H9 (cell line): ENCODE measurements around the gene FCGR3B. TPM values are rescaled to one million over a fixed set of nuclear protein-coding genes. Genes with fewer than 3 reads are reported as not detected.
"Not testable (repeated sequence)": the region's sequence is repeated elsewhere in the genome, so short reads cannot be mapped to it uniquely, and the experiment has no call there.

ENCODE experiments used
- DNase-seq: peaks from one replicate; pipeline ENCODE4 v3.0.0-alpha.2; 2017
- H2AFZ ChIP-seq: one replicate; pipeline ENCODE4 v1.6.1; 2013; ENCODE audit warnings: mild to moderate bottlenecking, low read length, control low read depth, moderate library complexity
- H2AK5ac ChIP-seq: 2 replicates; pipeline ENCODE4 v1.6.1; 2013; ENCODE audit warnings: low read length, control low read depth, mixed read lengths; ENCODE audit not compliant: insufficient read length
- H2BK120ac ChIP-seq: one replicate; pipeline ENCODE4 v1.6.1; 2013; ENCODE audit warnings: low read depth, mild to moderate bottlenecking, low read length, control low read depth, inconsistent platforms; ENCODE audit not compliant: poor library complexity, severe bottlenecking
- H2BK12ac ChIP-seq: 2 replicates; pipeline ENCODE4 v1.6.1; 2013; ENCODE audit warnings: low read length, control low read depth, mixed read lengths, low read depth; ENCODE audit not compliant: insufficient read length
- H2BK15ac ChIP-seq: 2 replicates; pipeline ENCODE4 v1.6.1; 2013; ENCODE audit warnings: low read depth, low read length, control low read depth
- H2BK20ac ChIP-seq: one replicate; pipeline ENCODE4 v1.6.1; 2013; ENCODE audit warnings: low read depth, mild to moderate bottlenecking, low read length, control low read depth, inconsistent platforms; ENCODE audit not compliant: poor library complexity, severe bottlenecking
- H2BK5ac ChIP-seq: 2 replicates; pipeline ENCODE4 v1.6.1; 2013; ENCODE audit warnings: low read length, control low read depth, mixed read lengths; ENCODE audit not compliant: insufficient read length
- H3K14ac ChIP-seq: 2 replicates; pipeline ENCODE4 v1.6.1; 2013; ENCODE audit warnings: low read length, control low read depth; ENCODE audit not compliant: insufficient read depth
- H3K18ac ChIP-seq: 2 replicates; pipeline ENCODE4 v1.6.1; 2013; ENCODE audit warnings: low read depth, mild to moderate bottlenecking, mixed read lengths, low read length, control low read depth; ENCODE audit not compliant: insufficient read length
- H3K23ac ChIP-seq: 2 replicates; pipeline ENCODE4 v1.6.1; 2013; ENCODE audit warnings: low read length, control low read depth, mixed read lengths, low read depth; ENCODE audit not compliant: insufficient read length
- H3K23me2 ChIP-seq: 2 replicates; pipeline ENCODE4 v1.6.1; 2013; ENCODE audit warnings: low read depth, mild to moderate bottlenecking, mixed read lengths, low read length, control low read depth; ENCODE audit not compliant: insufficient read length, poor library complexity, severe bottlenecking
- H3K27ac ChIP-seq: 2 replicates; pipeline ENCODE4 v1.5.1; 2013; ENCODE audit warnings: low read length, control low read depth, mixed read lengths, low read depth; ENCODE audit not compliant: insufficient read length
- H3K27me3 ChIP-seq: 2 replicates; pipeline ENCODE4 v1.6.1; 2013; ENCODE audit warnings: low read length, control low read depth, inconsistent platforms; ENCODE audit not compliant: insufficient read depth
- H3K4ac ChIP-seq: 2 replicates; pipeline ENCODE4 v1.6.1; 2013; ENCODE audit warnings: low read depth, mild to moderate bottlenecking, control low read depth, inconsistent platforms, low read length, moderate library complexity
- H3K4me1 ChIP-seq: 2 replicates; pipeline ENCODE4 v1.6.1; 2013; ENCODE audit warnings: low read length, control low read depth, inconsistent platforms; ENCODE audit not compliant: insufficient read depth
- H3K4me2 ChIP-seq: 2 replicates; pipeline ENCODE4 v1.6.1; 2013; ENCODE audit warnings: low read length, control low read depth, mixed read lengths; ENCODE audit not compliant: insufficient read length, insufficient read depth
- H3K56ac ChIP-seq: 2 replicates; pipeline ENCODE4 v1.6.1; 2013; ENCODE audit warnings: low read depth, mild to moderate bottlenecking, mixed read lengths, low read length, control low read depth; ENCODE audit not compliant: insufficient read length
- H3K79me1 ChIP-seq: 2 replicates; pipeline ENCODE4 v1.6.1; 2013; ENCODE audit warnings: low read depth, mild to moderate bottlenecking, moderate library complexity, low read length, control low read depth, inconsistent platforms; ENCODE audit not compliant: insufficient read depth, poor library complexity, severe bottlenecking
- H3K79me2 ChIP-seq: 2 replicates; pipeline ENCODE4 v1.6.1; 2013; ENCODE audit warnings: low read length, control low read depth, inconsistent platforms; ENCODE audit not compliant: insufficient read depth
- H3K9ac ChIP-seq: 2 replicates; pipeline ENCODE4 v1.6.1; 2013; ENCODE audit warnings: low read length, control low read depth, mixed read lengths; ENCODE audit not compliant: insufficient read length; ENCODE audit errors: extremely low read depth
- H3K9me3 ChIP-seq: one replicate; pipeline ENCODE4 v1.6.1; 2013; ENCODE audit warnings: low read depth, low read length, inconsistent platforms; ENCODE audit not compliant: control insufficient read depth
- H3T11ph ChIP-seq: one replicate; pipeline ENCODE4 v1.6.1; 2013; ENCODE audit warnings: mild to moderate bottlenecking, low read length, control low read depth, inconsistent platforms
- H4K20me1 ChIP-seq: one replicate; pipeline ENCODE4 v1.6.1; 2013; ENCODE audit not compliant: control insufficient read depth, insufficient read length, insufficient read depth
- H4K5ac ChIP-seq: 2 replicates; pipeline ENCODE4 v1.6.1; 2013; ENCODE audit warnings: low read depth, mild to moderate bottlenecking, mixed read lengths, low read length, control low read depth; ENCODE audit not compliant: insufficient read length
- H4K8ac ChIP-seq: replicated peaks from 2 replicates; pipeline ENCODE4 v1.6.1; 2013; ENCODE audit warnings: low read length, control low read depth, mixed read lengths, low read depth; ENCODE audit not compliant: insufficient read length
- H4K91ac ChIP-seq: 2 replicates; pipeline ENCODE4 v1.6.1; 2013; ENCODE audit warnings: low read depth, mild to moderate bottlenecking, moderate library complexity, mixed read lengths, low read length, control low read depth; ENCODE audit not compliant: insufficient read length
- H3K27ac Mint-ChIP-seq, 3 experiments: 2 replicates in 2 of 3; 3 replicates in 1 of 3; pipeline ENCODE4 v1.8.0; 2020 to 2021; ENCODE audit warnings: mixed read lengths in 3 of 3, mild to moderate bottlenecking in 1 of 3, moderate library complexity in 1 of 3
- H3K27me3 Mint-ChIP-seq: 2 replicates; pipeline ENCODE4 v1.8.0; 2021; ENCODE audit warnings: low read depth, mild to moderate bottlenecking, moderate library complexity, mixed read lengths
- H3K36me3 Mint-ChIP-seq, 3 experiments: 2 replicates in 2 of 3; 3 replicates in 1 of 3; pipeline ENCODE4 v1.8.0; 2020 to 2021; ENCODE audit warnings: low read depth in 3 of 3, mixed read lengths in 3 of 3; ENCODE audit not compliant: insufficient read depth in 1 of 3
- H3K4me1 Mint-ChIP-seq, 2 experiments: 2 replicates each; pipeline ENCODE4 v1.8.0; 2020; ENCODE audit warnings: mixed read lengths in 2 of 2
- H3K4me3 Mint-ChIP-seq, 2 experiments: 2 replicates in 1 of 2; 3 replicates in 1 of 2; pipeline ENCODE4 v1.8.0; 2020 to 2021; ENCODE audit warnings: mild to moderate bottlenecking in 2 of 2, mixed read lengths in 2 of 2, moderate library complexity in 1 of 2
- H3K9me3 Mint-ChIP-seq, 2 experiments: 2 replicates in 1 of 2; 3 replicates in 1 of 2; pipeline ENCODE4 v1.8.0; 2020; ENCODE audit warnings: mild to moderate bottlenecking in 2 of 2, mixed read lengths in 2 of 2, moderate library complexity in 1 of 2
- WGBS: extraction: QIAGEN DNeasy Blood & Tissue Kit; methylation state at CpG from one replicate; pipeline ENCODE4 v1.1.7; 2013; ENCODE audit warnings: missing lambda C conversion rate, low lambda C conversion rate, mixed read lengths; ENCODE audit not compliant: insufficient read length; ENCODE audit errors: extremely low coverage; 5-methylcytosine and 5-hydroxymethylcytosine counted together
- total RNA-seq: library from RNA; stranded (reverse); gene quantifications from 2 replicates; pipeline ENCODE4 v1.2.1, GENCODE V29; 2021

Gene FCGR3B
- total RNA-seq, 1 experiment from 2014 or later: not detected

GRCh38 chr1:161663569-161663968 is 32.6 kb upstream of the FCGR3B start:
- H3K27me3 ChIP-seq, H3K18ac ChIP-seq, H3K27ac ChIP-seq, H3K9me3 ChIP-seq, DNase-seq, H3K36me3 Mint-ChIP-seq, H2AK5ac ChIP-seq, H3K79me2 ChIP-seq, H2BK5ac ChIP-seq, H3K27me3 Mint-ChIP-seq, H2BK20ac ChIP-seq, H3K9ac ChIP-seq, H3K4ac ChIP-seq, H4K8ac ChIP-seq, H2BK120ac ChIP-seq, H3K56ac ChIP-seq, H3K4me1 ChIP-seq, H2BK15ac ChIP-seq, H3K23ac ChIP-seq, H3K23me2 ChIP-seq, H3K9me3 Mint-ChIP-seq, H3T11ph ChIP-seq, H3K14ac ChIP-seq, H2BK12ac ChIP-seq, H3K4me1 Mint-ChIP-seq, H3K4me3 Mint-ChIP-seq, H2AFZ ChIP-seq, H4K5ac ChIP-seq, H3K79me1 ChIP-seq, H3K27ac Mint-ChIP-seq, H3K4me2 ChIP-seq, H4K91ac ChIP-seq, H4K20me1 ChIP-seq: not testable (repeated sequence)
- no CpG with 5 or more reads among the region's 1 CpG for WGBS

- not testable (repeated sequence) for H3K9me3 Mint-ChIP-seq, H3K4me3 Mint-ChIP-seq, H3K4me1 Mint-ChIP-seq, H3K36me3 Mint-ChIP-seq, H2BK12ac ChIP-seq, DNase-seq, H3K27ac Mint-ChIP-seq, H2BK20ac ChIP-seq, H3K4ac ChIP-seq, H2AK5ac ChIP-seq, H3T11ph ChIP-seq, H3K79me1 ChIP-seq, H2BK120ac ChIP-seq, H2BK5ac ChIP-seq, H4K20me1 ChIP-seq, H4K8ac ChIP-seq, H2BK15ac ChIP-seq, H2AFZ ChIP-seq, H3K14ac ChIP-seq, H3K56ac ChIP-seq, H3K23me2 ChIP-seq, H3K23ac ChIP-seq, H3K27ac ChIP-seq, H3K18ac ChIP-seq, H3K79me2 ChIP-seq, H3K27me3 Mint-ChIP-seq, H3K4me1 ChIP-seq, H4K91ac ChIP-seq, H4K5ac ChIP-seq, H3K27me3 ChIP-seq, H3K4me2 ChIP-seq, H3K9me3 ChIP-seq, H3K9ac ChIP-seq
- no CpG with 5 or more reads among the region's 4 CpGs for WGBS
Observed at GRCh38 chr1:161662684-161663339, 31.8 kb upstream of the FCGR3B start, which contains the start of gene FCGR2B. Gene FCGR2B, plus strand, starts transcription at chr1:161663143. Its CDS starts 99 bp downstream, at chr1:161663242.
